NK-92 (cell line): ENCODE measurements around the gene TSPAN11.

ENCODE experiments used
- DNase-seq: peaks from one replicate; lab custom pipeline; 2025; ENCODE audit not compliant: unreplicated experiment; lab: John Stamatoyannopoulos, UW

Gene TSPAN11

GRCh38 chr12:30959110-30959710 is 32.7 kb downstream of the TSPAN11 start:
- DNase-seq: no peak

- DNase-seq: no peak
Observed at GRCh38 chr12:30959778-30960177, 33.2 kb downstream of the TSPAN11 start.

GRCh38 chr12:30961030-30961429 is 34.5 kb downstream of the TSPAN11 start:
- DNase-seq: no peak

- no peak for DNase-seq
Observed at GRCh38 chr12:30962047-30962446, 35.5 kb downstream of the TSPAN11 start.

- no peak for DNase-seq
Observed at GRCh38 chr12:30963709-30964564, 37.4 kb downstream of the TSPAN11 start.

- no peak for DNase-seq
Observed at GRCh38 chr12:30964896-30965612, 38.5 kb downstream of the TSPAN11 start.

GRCh38 chr12:30965613-30965985 is 39.1 kb downstream of the TSPAN11 start:
- DNase-seq: no peak

GRCh38 chr12:30967026-30967425 is 40.5 kb downstream of the TSPAN11 start:
- no peak for DNase-seq

GRCh38 chr12:30968211-30968610 is 41.7 kb downstream of the TSPAN11 start:
- DNase-seq: no peak

- no peak for DNase-seq
Observed at GRCh38 chr12:30969006-30969405, 42.5 kb downstream of the TSPAN11 start.

GRCh38 chr12:30969606-30970395 is 43.3 kb downstream of the TSPAN11 start:
- DNase-seq: no peak

GRCh38 chr12:30970559-30971197 is 44.1 kb downstream of the TSPAN11 start:
- no peak for DNase-seq

GRCh38 chr12:30972035-30972434 is 45.5 kb downstream of the TSPAN11 start:
- no peak for DNase-seq

GRCh38 chr12:30973175-30973574 is 46.6 kb downstream of the TSPAN11 start:
- DNase-seq: no peak

- DNase-seq: no peak
Observed at GRCh38 chr12:30973830-30974229, 47.3 kb downstream of the TSPAN11 start.

- no peak for DNase-seq
Observed at GRCh38 chr12:30974746-30975500, 48.4 kb downstream of the TSPAN11 start.

GRCh38 chr12:30975581-30975980 is 49.0 kb downstream of the TSPAN11 start:
- DNase-seq: no peak

GRCh38 chr12:30976206-30976605 is 49.7 kb downstream of the TSPAN11 start:
- no peak for DNase-seq

- no peak for DNase-seq
Observed at GRCh38 chr12:30977124-30977523, 50.6 kb downstream of the TSPAN11 start.
